ENCODE measurements around the gene UNC5A. TPM values are rescaled to one million over a fixed set of nuclear protein-coding genes. Genes with fewer than 3 reads are reported as not detected.

Gene UNC5A
- under 0.01 and 1.2 TPM in 2 replicates for total RNA-seq

DNA sequence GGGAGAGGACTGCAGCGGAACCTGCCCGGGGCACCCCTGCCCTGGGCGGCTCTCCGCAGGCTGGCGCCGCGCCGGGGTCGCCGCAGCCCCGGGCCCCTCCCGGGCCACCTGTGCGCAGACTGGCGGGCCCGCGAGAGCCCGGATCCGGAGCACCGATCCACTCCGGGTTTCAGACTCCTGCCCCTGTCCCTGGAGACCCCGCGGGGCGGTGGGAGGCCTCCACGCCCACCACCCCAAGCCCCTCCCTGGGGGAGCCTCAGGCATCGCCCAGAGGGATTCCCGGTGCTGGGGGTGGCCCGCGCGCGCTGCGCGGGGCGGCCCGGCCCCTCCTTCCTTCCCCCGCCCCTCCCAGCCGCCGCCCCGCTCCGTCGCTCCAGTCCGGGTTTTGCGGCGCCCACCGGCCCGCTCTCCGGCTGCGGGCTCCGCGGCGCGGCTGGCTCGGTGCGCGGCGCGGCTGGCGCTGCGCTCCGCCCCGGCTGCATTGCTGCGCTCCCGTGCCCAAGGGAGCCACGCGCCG is at the start of gene UNC5A:
Gene UNC5A, plus strand, starts transcription at position 479 of the 517 bp plus-strand sequence. CDS start 192 bp downstream, outside the sequence.

DNA sequence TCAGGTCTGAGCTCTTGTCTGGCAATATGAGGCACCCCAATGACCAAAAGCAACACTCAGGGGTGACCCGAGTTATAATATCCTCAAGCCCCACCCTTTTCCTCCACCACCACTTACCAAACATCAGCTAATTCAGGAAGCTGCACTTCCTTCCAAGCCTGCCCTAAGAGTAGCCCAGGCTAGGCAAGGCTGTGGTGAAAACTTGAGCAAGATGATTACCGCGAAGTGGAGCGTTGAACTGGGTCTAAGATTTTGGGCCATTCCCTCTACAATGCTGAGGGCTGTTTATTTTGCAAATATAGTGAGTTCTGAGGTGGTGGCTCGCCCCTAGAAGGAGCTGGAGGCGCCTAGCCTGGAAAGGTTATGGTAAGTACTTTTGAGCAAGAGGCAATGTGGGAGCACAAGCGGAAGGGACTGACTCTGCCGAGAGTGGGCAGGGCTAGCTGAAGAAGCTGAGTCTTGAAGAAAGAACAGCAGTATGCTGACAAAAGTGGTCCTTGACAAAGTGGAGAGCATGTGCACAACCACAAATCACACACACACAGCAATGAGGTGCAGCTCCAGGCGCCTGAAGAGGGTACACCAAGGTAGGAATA is 89.0 kb downstream of the UNC5A start, which contains the start of gene HK3:
Gene HK3, minus strand, starts transcription at position 51 of the 596 bp plus-strand sequence. CDS start 3,187 bp downstream, outside the sequence.

Other genes with a start within 250 kb of the UNC5A start
- 9.5 and 11.4 TPM in 2 replicates for gene GPRIN1, start 200.4 kb upstream of the UNC5A start, total RNA-seq
- gene SNCB, start 180.0 kb upstream of the UNC5A start, total RNA-seq, result 0.57 TPM in 1 of 2 replicates, not detected in the other
- not detected in 2 replicates for gene EIF4E1B, start 179.9 kb upstream of the UNC5A start, total RNA-seq
- gene TSPAN17, start 163.1 kb upstream of the UNC5A start, total RNA-seq, result 54.8 and 59.8 TPM in 2 replicates
- under 0.01 and 0.10 TPM in 2 replicates for gene HK3, start 88.8 kb downstream of the UNC5A start, total RNA-seq
- 40.8 and 43.3 TPM in 2 replicates for gene UIMC1, start 196.2 kb downstream of the UNC5A start, total RNA-seq
- gene ZNF346, start 212.1 kb downstream of the UNC5A start, total RNA-seq, result 25.1 and 32.3 TPM in 2 replicates